SKM-1 treated with dmso at 0.1 percent for 144 hours (cell line): ENCODE results near the gene UBE2O.

Source experiments
- DNase-seq: peaks from one replicate; lab custom pipeline; 2025; ENCODE audit not compliant: unreplicated experiment; lab: John Stamatoyannopoulos, UW

Gene UBE2O

GRCh38 chr17:76395980-76396379 lies 57.0 kb downstream of the UBE2O start:
- no peak for DNase-seq

GRCh38 chr17:76394166-76394565 lies 58.8 kb downstream of the UBE2O start:
- DNase-seq, result no peak

- no peak for DNase-seq
Observed at GRCh38 chr17:76391200-76391715, 61.7 kb downstream of the UBE2O start.

GRCh38 chr17:76390003-76390421 lies 62.9 kb downstream of the UBE2O start:
- DNase-seq, result no peak

- no peak for DNase-seq
Observed at GRCh38 chr17:76388966-76389888, 63.7 kb downstream of the UBE2O start.

- DNase-seq, result no peak
Observed at GRCh38 chr17:76386966-76387765, 65.8 kb downstream of the UBE2O start.

- peak; percentile 70 for DNase-seq
Observed at GRCh38 chr17:76385892-76386786, 66.8 kb downstream of the UBE2O start.

GRCh38 chr17:76384987-76385891 lies 67.7 kb downstream of the UBE2O start:
- no peak for DNase-seq

GRCh38 chr17:76384222-76384986 lies 68.5 kb downstream of the UBE2O start, which contains the start of gene SPHK1:
Gene SPHK1, plus strand, starts transcription at chr17:76384609. Its CDS starts 1,036 bp downstream, at chr17:76385645.
- DNase-seq, result peak; percentile 53

- DNase-seq, result no peak
Observed at GRCh38 chr17:76383546-76384221, 69.3 kb downstream of the UBE2O start.

GRCh38 chr17:76382803-76383545 lies 70.0 kb downstream of the UBE2O start:
- DNase-seq, result no peak

- DNase-seq, result no peak
Observed at GRCh38 chr17:76382351-76382802, 70.6 kb downstream of the UBE2O start.

- DNase-seq, result no peak
Observed at GRCh38 chr17:76381633-76382350, 71.2 kb downstream of the UBE2O start.

GRCh38 chr17:76379646-76380376 lies 73.1 kb downstream of the UBE2O start:
- no peak for DNase-seq

- no peak for DNase-seq
Observed at GRCh38 chr17:76379275-76379641, 73.7 kb downstream of the UBE2O start.
